ENCODE measurements around the gene HOXB7.

The HOXB7 gene

GRCh38 chr17:48584223-48584741 lies 26.5 kb downstream of the HOXB7 start:
- CTCF ChIA-PET, result interaction anchor here (0.6 to 0.8 kb wide), 2 partner anchors 83 to 167 kb away, joined by 3 read pairs; no protein-coding TSS in a partner anchor
- no peak for DNase-seq (ENCODE audit: extremely low spot score)
- POLR2A ChIA-PET, result interaction anchor here (0.9 kb wide), 1 partner anchor 37 kb away, joined by 3 read pairs; no protein-coding TSS in a partner anchor

DNA sequence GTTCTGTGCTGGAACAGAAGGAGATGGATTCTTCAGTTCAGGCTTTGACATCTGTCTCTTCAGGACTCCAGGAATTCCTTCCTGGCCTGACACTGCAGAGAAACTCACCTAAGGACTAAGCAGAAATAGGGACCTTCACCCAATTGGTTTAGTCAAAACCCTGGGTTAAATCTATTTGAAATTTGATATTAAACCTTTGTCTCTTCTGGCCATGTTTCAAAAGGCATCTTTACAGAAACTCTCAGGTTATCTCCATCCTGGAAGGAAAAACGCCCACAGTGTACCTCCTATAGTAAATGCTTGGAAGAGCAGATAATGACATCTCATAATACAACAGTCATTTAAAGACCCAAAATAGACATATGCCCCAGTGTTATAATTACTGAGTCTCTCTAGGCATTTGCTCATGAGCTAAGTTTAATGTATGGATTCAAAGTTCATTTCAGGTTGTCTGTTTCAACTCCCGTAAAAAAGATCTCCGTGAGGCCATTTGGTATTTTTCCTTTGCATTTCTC lies 27.1 kb downstream of the HOXB7 start:
- no peak for DNase-seq (ENCODE audit: extremely low spot score)
- ChIA-PET CTCF (interaction anchor here (0.6 to 0.8 kb wide), 3 partner anchors 82 to 337 kb away, joined by 3 to 5 read pairs (median 3); no protein-coding TSS in a partner anchor), POLR2A (interaction anchor here (0.9 kb wide), 1 partner anchor 37 kb away, joined by 3 read pairs; no protein-coding TSS in a partner anchor)
- TF ChIP-seq LEF1 (IDR thresholded peaks at IDR 0.05; ENCODE audit: borderline replicate concordance) (no peak), SUZ12 (IDR thresholded peaks at IDR 0.05) (no peak), SP1 (IDR thresholded peaks at IDR 0.05) (no peak), NFRKB (IDR thresholded peaks at IDR 0.05) (no peak), ELF4 (IDR thresholded peaks at IDR 0.05) (no peak)

More at GRCh38 chr17:48584223-48584741, 26.5 kb downstream of the HOXB7 start:
- TF ChIP-seq CTBP1 (IDR thresholded peaks at IDR 0.05; ENCODE audit: borderline replicate concordance) (no peak), BHLHE40 (IDR thresholded peaks at IDR 0.05; ENCODE audit: borderline replicate concordance) (no peak), ARNT (IDR thresholded peaks at IDR 0.05) (no peak), FOXK2 (IDR thresholded peaks at IDR 0.05) (no peak), TARDBP (IDR thresholded peaks at IDR 0.05) (no peak), NFRKB (IDR thresholded peaks at IDR 0.05) (no peak), L3MBTL2 (conservative IDR thresholded peaks at IDR 0.05) (no peak), FOXA1 (IDR thresholded peaks at IDR 0.05) (no peak), SUZ12 (IDR thresholded peaks at IDR 0.05) (no peak), ELF4 (IDR thresholded peaks at IDR 0.05) (no peak), HDGF (IDR thresholded peaks at IDR 0.05; ENCODE audit: borderline replicate concordance) (no peak), LEF1 (IDR thresholded peaks at IDR 0.05; ENCODE audit: borderline replicate concordance) (no peak), FOXM1 (IDR thresholded peaks at IDR 0.05; ENCODE audit: borderline replicate concordance) (no peak), ZNF384 (IDR thresholded peaks at IDR 0.05) (no peak), SP1 (IDR thresholded peaks at IDR 0.05) (no peak)
- TF ChIP-seq, protein P1, sequence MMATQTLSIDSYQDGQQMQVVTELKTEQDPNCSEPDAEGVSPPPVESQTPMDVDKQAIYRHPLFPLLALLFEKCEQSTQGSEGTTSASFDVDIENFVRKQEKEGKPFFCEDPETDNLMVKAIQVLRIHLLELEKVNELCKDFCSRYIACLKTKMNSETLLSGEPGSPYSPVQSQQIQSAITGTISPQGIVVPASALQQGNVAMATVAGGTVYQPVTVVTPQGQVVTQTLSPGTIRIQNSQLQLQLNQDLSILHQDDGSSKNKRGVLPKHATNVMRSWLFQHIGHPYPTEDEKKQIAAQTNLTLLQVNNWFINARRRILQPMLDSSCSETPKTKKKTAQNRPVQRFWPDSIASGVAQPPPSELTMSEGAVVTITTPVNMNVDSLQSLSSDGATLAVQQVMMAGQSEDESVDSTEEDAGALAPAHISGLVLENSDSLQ (IDR thresholded peaks at IDR 0.05), result no peak

DNA sequence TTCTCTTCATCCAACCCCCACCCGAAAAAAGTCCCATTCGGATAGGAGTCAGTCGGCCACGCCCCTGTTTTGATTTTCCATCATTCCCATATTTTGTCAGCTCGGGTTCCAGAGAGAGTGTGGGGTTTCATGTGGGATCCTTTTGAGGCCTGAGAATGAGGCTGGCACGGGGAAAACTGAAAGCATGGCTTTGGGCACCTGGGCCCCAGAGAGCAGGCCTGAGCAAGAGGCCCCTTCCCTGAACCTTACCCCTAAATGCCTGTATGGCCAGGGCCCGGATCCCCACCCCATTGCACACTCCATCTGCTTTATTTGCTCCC lies 28.1 kb downstream of the HOXB7 start:
- DNase-seq (ENCODE audit: extremely low spot score), result no peak
- POLR2A ChIA-PET, result interaction anchor here (1.0 to 1.3 kb wide), 2 partner anchors 30 to 36 kb away, joined by 3 to 5 read pairs; no protein-coding TSS in a partner anchor
- TF ChIP-seq FOXK2 (IDR thresholded peaks at IDR 0.05) (no peak), NFRKB (IDR thresholded peaks at IDR 0.05) (no peak), CTBP1 (IDR thresholded peaks at IDR 0.05; ENCODE audit: borderline replicate concordance) (no peak), SP1 (IDR thresholded peaks at IDR 0.05) (no peak), ELF4 (IDR thresholded peaks at IDR 0.05) (no peak), ARNT (IDR thresholded peaks at IDR 0.05) (no peak), LEF1 (IDR thresholded peaks at IDR 0.05; ENCODE audit: borderline replicate concordance) (no peak), ZNF384 (IDR thresholded peaks at IDR 0.05) (no peak)
- TF ChIP-seq, protein P1 (IDR thresholded peaks at IDR 0.05), result no peak
- CTCF ChIA-PET, result interaction anchor here (1.0 to 1.1 kb wide), 3 partner anchors 91 to 248 kb away, joined by 3 to 4 read pairs (median 3); no protein-coding TSS in a partner anchor

- DNase-seq (ENCODE audit: extremely low spot score), result no peak
- POLR2A ChIA-PET, result no interaction called here
These were observed 30.9 kb downstream of the HOXB7 start for GRCh38 chr17:48579760-48580554.

GRCh38 chr17:48579471-48579759 lies 31.4 kb downstream of the HOXB7 start:
- CTCF ChIA-PET, result interaction anchor here (0.6 kb wide), 2 partner anchors 23 to 87 kb away, joined by 3 read pairs; no protein-coding TSS in a partner anchor
- TF ChIP-seq TARDBP (IDR thresholded peaks at IDR 0.05), result no peak
- no peak for TF ChIP-seq ELF4 (IDR thresholded peaks at IDR 0.05)
- no peak for TF ChIP-seq HDGF (IDR thresholded peaks at IDR 0.05; ENCODE audit: borderline replicate concordance)
- TF ChIP-seq ARNT (IDR thresholded peaks at IDR 0.05), result no peak
- TF ChIP-seq LEF1 (IDR thresholded peaks at IDR 0.05; ENCODE audit: borderline replicate concordance), result no peak
- no peak for TF ChIP-seq FOXK2 (IDR thresholded peaks at IDR 0.05)
- TF ChIP-seq FOXA1 (IDR thresholded peaks at IDR 0.05), result no peak
- no peak for TF ChIP-seq FOXM1 (IDR thresholded peaks at IDR 0.05; ENCODE audit: borderline replicate concordance)
- no peak for TF ChIP-seq SP1 (IDR thresholded peaks at IDR 0.05)
- TF ChIP-seq SUZ12 (IDR thresholded peaks at IDR 0.05), result no peak
- TF ChIP-seq CTBP1 (IDR thresholded peaks at IDR 0.05; ENCODE audit: borderline replicate concordance), result no peak
- no peak for TF ChIP-seq ZNF384 (IDR thresholded peaks at IDR 0.05)
- TF ChIP-seq, protein P1 (IDR thresholded peaks at IDR 0.05), result no peak
- TF ChIP-seq NFRKB (IDR thresholded peaks at IDR 0.05), result no peak
- no peak for TF ChIP-seq BHLHE40 (IDR thresholded peaks at IDR 0.05; ENCODE audit: borderline replicate concordance)
- TF ChIP-seq L3MBTL2 (conservative IDR thresholded peaks at IDR 0.05), result no peak
- POLR2A ChIA-PET, result interaction anchor here (0.9 to 3.4 kb wide), 2 partner anchors 10 to 17 kb away, joined by 3 to 19 read pairs; partner anchors contain the start of gene HOXB3
- DNase-seq (ENCODE audit: extremely low spot score), result no peak

More at GRCh38 chr17:48579760-48580554, 30.9 kb downstream of the HOXB7 start:
- CTCF ChIA-PET, result interaction anchor here (0.6 kb wide), 2 partner anchors 24 to 87 kb away, joined by 3 read pairs; no protein-coding TSS in a partner anchor
- no peak for TF ChIP-seq FOXA1 (IDR thresholded peaks at IDR 0.05)
- TF ChIP-seq, protein P1 (IDR thresholded peaks at IDR 0.05), result peak; percentile 70
- TF ChIP-seq TARDBP (IDR thresholded peaks at IDR 0.05), result no peak
- 0 out of 2 replicates have a peak, but pooled peaks have one; percentile 29 for TF ChIP-seq L3MBTL2 (conservative IDR thresholded peaks at IDR 0.05)
- TF ChIP-seq ELF4 (IDR thresholded peaks at IDR 0.05), result no peak

Data from HEK293T (cell line).